Measurements from ENCODE around the gene MAML1. TPM values are rescaled to one million over a fixed set of nuclear protein-coding genes. Genes with fewer than 3 reads are reported as not detected.

MAML1 gene
- total and polyA plus RNA-seq, 4 donors = 2.2 to 7.6 (median 6.3) TPM

- TF ChIP-seq CTCF (IDR thresholded peaks at IDR 0.05; ENCODE audit: low read depth, low read length, missing input control) (peak; percentile 69), TAF1 (conservative IDR thresholded peaks at IDR 0.05) (no peak), NR2F2 (IDR thresholded peaks at IDR 0.05) (no peak), RAD21 (IDR thresholded peaks at IDR 0.05) (peak; percentile 85 to 88), HNF4A (conservative IDR thresholded peaks at IDR 0.05) (no peak), FOXA2 (IDR thresholded peaks at IDR 0.05) (no peak), JUND (IDR thresholded peaks at IDR 0.05) (no peak), RXRA (IDR thresholded peaks at IDR 0.05) (peak in 1 of 2 donors; percentile 42), GABPA (IDR thresholded peaks at IDR 0.05 in 1 of 2, conservative IDR thresholded peaks at IDR 0.05 in 1 of 2) (no peak)
- peaks cover 19 to 31% (median 25%) of the 10 kb centered on the region in 4 donors for H3K36me3 ChIP-seq (ENCODE audit: control insufficient read depth in 4 of 4, insufficient read depth in 3 of 4, low read depth in 1 of 4, low read length in 3 of 4)
- no peak overlapping the region for H3K9ac ChIP-seq (ENCODE audit: low read depth in 1 of 2, low read length in 2 of 2)
- H3K4me1 ChIP-seq (ENCODE audit: control insufficient read depth in 4 of 4, insufficient read depth in 4 of 4, low read length in 3 of 4) = peaks cover 17 to 52% (median 34%) of the 10 kb centered on the region in 4 donors
- H3K27ac ChIP-seq (ENCODE audit: low read depth in 1 of 2, low read length in 2 of 2) = peak overlapping the region; percentile 78 to 89
- peak; percentile 89 for DNase-seq (ENCODE audit: low spot score)
- no peaks in the 10 kb centered on the region for H3K9me3 ChIP-seq (ENCODE audit: control insufficient read depth in 4 of 4, low read length in 3 of 4)
- WGBS = 63% methylated on average over 67 of the region's 67 CpGs
- H3K4me3 ChIP-seq (ENCODE audit: low read depth in 1 of 3, low read length in 3 of 3) = no peak overlapping the region
- no peaks in the 10 kb centered on the region for H3K27me3 ChIP-seq (ENCODE audit: control insufficient read depth in 4 of 4, insufficient read depth in 4 of 4, low read length in 3 of 4)
These were observed 68.9 kb downstream of the MAML1 start for GRCh38 chr5:179801304-179802206.

- no peak overlapping the region for H3K9ac ChIP-seq (ENCODE audit: low read depth in 1 of 2, low read length in 2 of 2)
- peaks cover 17 to 44% (median 32%) of the 10 kb centered on the region in 4 donors for H3K4me1 ChIP-seq (ENCODE audit: control insufficient read depth in 4 of 4, insufficient read depth in 4 of 4, low read length in 3 of 4)
- peaks cover 15 to 29% (median 25%) of the 10 kb centered on the region in 4 donors for H3K36me3 ChIP-seq (ENCODE audit: control insufficient read depth in 4 of 4, insufficient read depth in 3 of 4, low read depth in 1 of 4, low read length in 3 of 4)
- H3K27ac ChIP-seq (ENCODE audit: low read depth in 1 of 2, low read length in 2 of 2) = peak overlapping the region; percentile 78 to 89
- H3K27me3 ChIP-seq (ENCODE audit: control insufficient read depth in 4 of 4, insufficient read depth in 4 of 4, low read length in 3 of 4) = no peaks in the 10 kb centered on the region
- peak overlapping the region in 1 of 3 donors; percentile 7 for H3K4me3 ChIP-seq (ENCODE audit: low read depth in 1 of 3, low read length in 3 of 3)
- no peak for DNase-seq (ENCODE audit: low spot score)
- TF ChIP-seq FOXA2 (IDR thresholded peaks at IDR 0.05) (no peak), YY1 (IDR thresholded peaks at IDR 0.05) (no peak), JUND (IDR thresholded peaks at IDR 0.05) (no peak), GABPA (IDR thresholded peaks at IDR 0.05 in 1 of 2, conservative IDR thresholded peaks at IDR 0.05 in 1 of 2) (no peak), NR2F2 (IDR thresholded peaks at IDR 0.05) (no peak), SP1 (IDR thresholded peaks at IDR 0.05) (no peak), CTCF (IDR thresholded peaks at IDR 0.05; ENCODE audit: low read depth, low read length, missing input control) (no peak), TAF1 (conservative IDR thresholded peaks at IDR 0.05) (no peak), HNF4G (IDR thresholded peaks at IDR 0.05) (no peak), FOXA1 (IDR thresholded peaks at IDR 0.05) (no peak), ATF3 (IDR thresholded peaks at IDR 0.05) (no peak), HNF4A (conservative IDR thresholded peaks at IDR 0.05) (no peak), RAD21 (IDR thresholded peaks at IDR 0.05) (no peak)
- no peaks in the 10 kb centered on the region for H3K9me3 ChIP-seq (ENCODE audit: control insufficient read depth in 4 of 4, low read length in 3 of 4)
- WGBS = 49% methylated on average over 19 of the region's 19 CpGs
These were observed 69.7 kb downstream of the MAML1 start for GRCh38 chr5:179802207-179802883.
